IPS-NIHi11 (cell line): ENCODE measurements around the gene ECSIT.

ENCODE experiments used
- DNase-seq: peaks from one replicate; pipeline ENCODE4 v3.0.0; 2012; ENCODE audit warnings: mixed read lengths, low spot score

The ECSIT gene

GRCh38 chr19:11499890-11500420, 29.0 kb downstream of the ECSIT start:
- DNase-seq, result no peak

GRCh38 chr19:11499220-11499726, 29.7 kb downstream of the ECSIT start:
- DNase-seq, result no peak

GRCh38 chr19:11496391-11497163, 32.4 kb downstream of the ECSIT start:
- DNase-seq, result peak; percentile 89

- DNase-seq, result no peak
Observed at GRCh38 chr19:11495885-11496284, 33.0 kb downstream of the ECSIT start.

- DNase-seq, result no peak
Observed at GRCh38 chr19:11495481-11495880, 33.5 kb downstream of the ECSIT start.

GRCh38 chr19:11494634-11495285, 34.2 kb downstream of the ECSIT start:
- DNase-seq, result no peak

GRCh38 chr19:11489378-11489777, 39.6 kb downstream of the ECSIT start:
- no peak for DNase-seq

GRCh38 chr19:11486661-11487503, 42.1 kb downstream of the ECSIT start:
- no peak for DNase-seq

GRCh38 chr19:11485245-11485837, 43.6 kb downstream of the ECSIT start:
- no peak for DNase-seq

- DNase-seq, result no peak
Observed at GRCh38 chr19:11483366-11484111, 45.4 kb downstream of the ECSIT start.

GRCh38 chr19:11482384-11483050, 46.4 kb downstream of the ECSIT start:
- DNase-seq, result peak; percentile 95

GRCh38 chr19:11481534-11482383, 47.2 kb downstream of the ECSIT start:
- peak; percentile 88 for DNase-seq

- peak; percentile 83 for DNase-seq
Observed at GRCh38 chr19:11480715-11481533, 48.0 kb downstream of the ECSIT start, which contains the start of gene ELAVL3. ELAVL3 (minus strand) TSS chr19:11481046; CDS start chr19:11480608, 438 bp downstream.

GRCh38 chr19:11479898-11480714, 48.8 kb downstream of the ECSIT start:
- no peak for DNase-seq

- peak; percentile 97 for DNase-seq
Observed at GRCh38 chr19:11479090-11479897, 49.6 kb downstream of the ECSIT start.

- DNase-seq, result no peak
Observed at GRCh38 chr19:11478167-11479089, 50.5 kb downstream of the ECSIT start.
